ENCODE results near the gene KDM2B. TPM values are rescaled to one million over a fixed set of nuclear protein-coding genes. Genes with fewer than 3 reads are reported as not detected.

The KDM2B gene
- total and polyA plus RNA-seq, 2 experiments from 2014 or later = 59.4 to 161 TPM

DNA sequence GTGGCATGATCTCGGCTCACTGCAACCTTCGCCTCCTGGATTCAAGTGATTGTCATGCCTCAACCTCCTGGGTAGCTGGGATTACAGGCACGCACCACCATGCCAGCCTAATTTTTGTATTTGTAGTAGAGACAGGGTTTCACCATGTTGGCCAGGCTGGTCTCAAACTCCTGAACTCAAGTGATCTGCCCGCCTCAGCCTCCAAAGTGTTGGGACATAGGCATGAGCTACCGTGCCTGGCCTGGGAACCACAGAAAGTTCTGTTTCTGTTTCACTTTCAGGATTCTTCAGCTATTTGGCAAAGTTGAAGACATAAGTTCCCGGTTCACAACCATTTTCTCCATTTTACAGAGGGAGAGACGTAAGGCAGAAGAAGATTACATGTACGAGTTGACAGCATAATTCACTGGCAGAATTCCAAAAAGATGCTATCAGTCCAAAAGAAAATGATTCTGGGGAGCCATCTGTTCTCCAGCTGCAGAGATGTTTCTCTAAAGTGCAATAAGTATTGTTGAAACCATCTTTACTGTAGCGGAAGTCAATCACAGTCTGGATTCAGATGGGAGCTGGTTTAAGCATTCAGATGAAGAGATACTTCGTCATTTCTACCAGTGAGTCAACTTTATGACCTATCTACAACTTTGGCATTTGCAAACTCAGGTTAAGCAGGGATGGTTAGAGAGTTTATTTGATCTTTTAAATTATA, 189.1 kb downstream of the KDM2B start:
- DNase-seq (ENCODE audit: low spot score) (no peak), ATAC-seq (no peak)
- no peaks in the 10 kb centered on the region for H3K27me3 ChIP-seq (ENCODE audit: insufficient read depth)
- Mint-ChIP-seq H3K27ac (no peak overlapping the region), H3K4me1 (no peaks in the 10 kb centered on the region), H3K27me3 (ENCODE audit: insufficient read depth, low read depth, poor library complexity) (peaks cover 6% of the 10 kb centered on the region), H3K36me3 (ENCODE audit: low read depth) (no peaks in the 10 kb centered on the region), H3K9me3 (no peaks in the 10 kb centered on the region), H3K4me3 (no peak overlapping the region)
- no peaks in the 10 kb centered on the region for H4K20me1 ChIP-seq (replicated peaks; ENCODE audit: insufficient read depth)
- no peaks in the 10 kb centered on the region for H3K79me2 ChIP-seq (replicated peaks; ENCODE audit: insufficient read depth)
- H2AFZ ChIP-seq = no peak overlapping the region
- no peak overlapping the region for H3K4me2 ChIP-seq
- TF ChIP-seq EZH2phosphoT487 (IDR thresholded peaks at IDR 0.05; ENCODE audit: unreplicated experiment) (no peak), POLR2AphosphoS5 (IDR thresholded peaks at IDR 0.05; ENCODE audit: low read depth) (no peak), REST (IDR thresholded peaks at IDR 0.05; ENCODE audit: unreplicated experiment) (no peak), ZNF114 (CRISPR knock-in tag; IDR thresholded peaks at IDR 0.05) (no peak), JUNB (IDR thresholded peaks at IDR 0.05; ENCODE audit: unreplicated experiment) (no peak), ZNF331 (CRISPR knock-in tag; IDR thresholded peaks at IDR 0.05; ENCODE audit: low read depth) (no peak), STAT1 (IDR thresholded peaks at IDR 0.05; ENCODE audit: unreplicated experiment) (no peak), EZH2 (IDR thresholded peaks at IDR 0.05; ENCODE audit: low read depth, unreplicated experiment) (no peak), NANOG (IDR thresholded peaks at IDR 0.05; ENCODE audit: borderline replicate concordance) (no peak), ETS1 (IDR thresholded peaks at IDR 0.05) (no peak), CREB1 (CRISPR knock-in tag; IDR thresholded peaks at IDR 0.05; ENCODE audit: low read depth) (no peak)
- TF ChIP-seq, protein P1, sequence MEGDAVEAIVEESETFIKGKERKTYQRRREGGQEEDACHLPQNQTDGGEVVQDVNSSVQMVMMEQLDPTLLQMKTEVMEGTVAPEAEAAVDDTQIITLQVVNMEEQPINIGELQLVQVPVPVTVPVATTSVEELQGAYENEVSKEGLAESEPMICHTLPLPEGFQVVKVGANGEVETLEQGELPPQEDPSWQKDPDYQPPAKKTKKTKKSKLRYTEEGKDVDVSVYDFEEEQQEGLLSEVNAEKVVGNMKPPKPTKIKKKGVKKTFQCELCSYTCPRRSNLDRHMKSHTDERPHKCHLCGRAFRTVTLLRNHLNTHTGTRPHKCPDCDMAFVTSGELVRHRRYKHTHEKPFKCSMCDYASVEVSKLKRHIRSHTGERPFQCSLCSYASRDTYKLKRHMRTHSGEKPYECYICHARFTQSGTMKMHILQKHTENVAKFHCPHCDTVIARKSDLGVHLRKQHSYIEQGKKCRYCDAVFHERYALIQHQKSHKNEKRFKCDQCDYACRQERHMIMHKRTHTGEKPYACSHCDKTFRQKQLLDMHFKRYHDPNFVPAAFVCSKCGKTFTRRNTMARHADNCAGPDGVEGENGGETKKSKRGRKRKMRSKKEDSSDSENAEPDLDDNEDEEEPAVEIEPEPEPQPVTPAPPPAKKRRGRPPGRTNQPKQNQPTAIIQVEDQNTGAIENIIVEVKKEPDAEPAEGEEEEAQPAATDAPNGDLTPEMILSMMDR (conservative IDR thresholded peaks at IDR 0.05; ENCODE audit: low read depth in 2 of 2) = no peak
- TF ChIP-seq, protein P2, sequence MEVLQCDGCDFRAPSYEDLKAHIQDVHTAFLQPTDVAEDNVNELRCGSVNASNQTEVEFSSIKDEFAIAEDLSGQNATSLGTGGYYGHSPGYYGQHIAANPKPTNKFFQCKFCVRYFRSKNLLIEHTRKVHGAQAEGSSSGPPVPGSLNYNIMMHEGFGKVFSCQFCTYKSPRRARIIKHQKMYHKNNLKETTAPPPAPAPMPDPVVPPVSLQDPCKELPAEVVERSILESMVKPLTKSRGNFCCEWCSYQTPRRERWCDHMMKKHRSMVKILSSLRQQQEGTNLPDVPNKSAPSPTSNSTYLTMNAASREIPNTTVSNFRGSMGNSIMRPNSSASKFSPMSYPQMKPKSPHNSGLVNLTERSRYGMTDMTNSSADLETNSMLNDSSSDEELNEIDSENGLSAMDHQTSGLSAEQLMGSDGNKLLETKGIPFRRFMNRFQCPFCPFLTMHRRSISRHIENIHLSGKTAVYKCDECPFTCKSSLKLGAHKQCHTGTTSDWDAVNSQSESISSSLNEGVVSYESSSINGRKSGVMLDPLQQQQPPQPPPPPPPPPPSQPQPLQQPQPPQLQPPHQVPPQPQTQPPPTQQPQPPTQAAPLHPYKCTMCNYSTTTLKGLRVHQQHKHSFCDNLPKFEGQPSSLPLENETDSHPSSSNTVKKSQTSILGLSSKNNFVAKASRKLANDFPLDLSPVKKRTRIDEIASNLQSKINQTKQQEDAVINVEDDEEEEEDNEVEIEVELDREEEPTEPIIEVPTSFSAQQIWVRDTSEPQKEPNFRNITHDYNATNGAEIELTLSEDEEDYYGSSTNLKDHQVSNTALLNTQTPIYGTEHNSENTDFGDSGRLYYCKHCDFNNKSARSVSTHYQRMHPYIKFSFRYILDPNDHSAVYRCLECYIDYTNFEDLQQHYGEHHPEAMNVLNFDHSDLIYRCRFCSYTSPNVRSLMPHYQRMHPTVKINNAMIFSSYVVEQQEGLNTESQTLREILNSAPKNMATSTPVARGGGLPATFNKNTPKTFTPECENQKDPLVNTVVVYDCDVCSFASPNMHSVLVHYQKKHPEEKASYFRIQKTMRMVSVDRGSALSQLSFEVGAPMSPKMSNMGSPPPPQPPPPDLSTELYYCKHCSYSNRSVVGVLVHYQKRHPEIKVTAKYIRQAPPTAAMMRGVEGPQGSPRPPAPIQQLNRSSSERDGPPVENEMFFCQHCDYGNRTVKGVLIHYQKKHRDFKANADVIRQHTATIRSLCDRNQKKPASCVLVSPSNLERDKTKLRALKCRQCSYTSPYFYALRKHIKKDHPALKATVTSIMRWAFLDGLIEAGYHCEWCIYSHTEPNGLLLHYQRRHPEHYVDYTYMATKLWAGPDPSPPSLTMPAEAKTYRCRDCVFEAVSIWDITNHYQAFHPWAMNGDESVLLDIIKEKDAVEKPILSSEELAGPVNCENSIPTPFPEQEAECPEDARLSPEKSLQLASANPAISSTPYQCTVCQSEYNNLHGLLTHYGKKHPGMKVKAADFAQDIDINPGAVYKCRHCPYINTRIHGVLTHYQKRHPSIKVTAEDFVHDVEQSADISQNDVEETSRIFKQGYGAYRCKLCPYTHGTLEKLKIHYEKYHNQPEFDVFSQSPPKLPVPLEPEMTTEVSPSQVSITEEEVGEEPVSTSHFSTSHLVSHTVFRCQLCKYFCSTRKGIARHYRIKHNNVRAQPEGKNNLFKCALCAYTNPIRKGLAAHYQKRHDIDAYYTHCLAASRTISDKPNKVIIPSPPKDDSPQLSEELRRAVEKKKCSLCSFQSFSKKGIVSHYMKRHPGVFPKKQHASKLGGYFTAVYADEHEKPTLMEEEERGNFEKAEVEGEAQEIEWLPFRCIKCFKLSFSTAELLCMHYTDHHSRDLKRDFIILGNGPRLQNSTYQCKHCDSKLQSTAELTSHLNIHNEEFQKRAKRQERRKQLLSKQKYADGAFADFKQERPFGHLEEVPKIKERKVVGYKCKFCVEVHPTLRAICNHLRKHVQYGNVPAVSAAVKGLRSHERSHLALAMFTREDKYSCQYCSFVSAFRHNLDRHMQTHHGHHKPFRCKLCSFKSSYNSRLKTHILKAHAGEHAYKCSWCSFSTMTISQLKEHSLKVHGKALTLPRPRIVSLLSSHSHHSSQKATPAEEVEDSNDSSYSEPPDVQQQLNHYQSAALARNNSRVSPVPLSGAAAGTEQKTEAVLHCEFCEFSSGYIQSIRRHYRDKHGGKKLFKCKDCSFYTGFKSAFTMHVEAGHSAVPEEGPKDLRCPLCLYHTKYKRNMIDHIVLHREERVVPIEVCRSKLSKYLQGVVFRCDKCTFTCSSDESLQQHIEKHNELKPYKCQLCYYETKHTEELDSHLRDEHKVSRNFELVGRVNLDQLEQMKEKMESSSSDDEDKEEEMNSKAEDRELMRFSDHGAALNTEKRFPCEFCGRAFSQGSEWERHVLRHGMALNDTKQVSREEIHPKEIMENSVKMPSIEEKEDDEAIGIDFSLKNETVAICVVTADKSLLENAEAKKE (CRISPR knock-in tag; IDR thresholded peaks at IDR 0.05) = no peak
- no peaks in the 10 kb centered on the region for H3K9me2 ChIP-seq (ENCODE audit: insufficient read depth)
- no peak overlapping the region for H3K4me3 ChIP-seq
- H3F3A ChIP-seq (replicated peaks; ENCODE audit: low read depth) = no peaks in the 10 kb centered on the region
- no peaks in the 10 kb centered on the region for H3K36me3 ChIP-seq (ENCODE audit: insufficient read depth)
- no peaks in the 10 kb centered on the region for H3K4me1 ChIP-seq (ENCODE audit: insufficient read depth)
- no peak overlapping the region for H3K27ac ChIP-seq (ENCODE audit: low read depth)

Data from GM23338 (cell line).